Neutrophil (primary cell): ENCODE results near the gene PTPRJ.

Source experiments
- H3K27ac ChIP-seq: fragments of 200-600 bp; sonication (generic); 2 replicates; pipeline ENCODE4 v1.5.1; 2016; ENCODE audit warnings: mild to moderate bottlenecking, moderate library complexity
- H3K27me3 ChIP-seq: fragments of 200-600 bp; sonication (generic); 2 replicates; pipeline ENCODE4 v1.6.0; 2016; ENCODE audit warnings: mild to moderate bottlenecking
- H3K36me3 ChIP-seq: fragments of 200-600 bp; sonication (generic); 2 replicates; pipeline ENCODE4 v1.5.1; 2017
- H3K4me1 ChIP-seq, 2 experiments: fragments of 200-600 bp in 1 of 2; sonication (generic) in 1 of 2; 1 replicate in 1 of 2; 2 replicates in 1 of 2; pipeline versions ENCODE4 v1.5.1 to v1.6.1; 2013 to 2016; ENCODE audit warnings: low read depth in 1 of 2, low read length in 1 of 2, mild to moderate bottlenecking in 1 of 2, moderate library complexity in 1 of 2; ENCODE audit not compliant: control insufficient read depth in 1 of 2, insufficient read depth in 1 of 2
- H3K4me3 ChIP-seq, 2 experiments: fragments of 200-600 bp in 1 of 2; sonication (generic) in 1 of 2; 1 replicate in 1 of 2; 2 replicates in 1 of 2; pipeline ENCODE4 v1.5.1; 2013 to 2016; ENCODE audit warnings: low read depth in 1 of 2, low read length in 1 of 2, mild to moderate bottlenecking in 1 of 2, moderate library complexity in 1 of 2
- H3K9me3 ChIP-seq: fragments of 200-600 bp; sonication (generic); 2 replicates; pipeline ENCODE4 v1.5.1; 2016
- TF ChIP-seq, protein P1 (sequence below): fragments of 200-600 bp; sonication (generic); IDR thresholded peaks from 2 replicates; pipeline ENCODE4 v1.5.1; 2016; ENCODE audit warnings: antibody characterized with exemption

Gene PTPRJ

DNA sequence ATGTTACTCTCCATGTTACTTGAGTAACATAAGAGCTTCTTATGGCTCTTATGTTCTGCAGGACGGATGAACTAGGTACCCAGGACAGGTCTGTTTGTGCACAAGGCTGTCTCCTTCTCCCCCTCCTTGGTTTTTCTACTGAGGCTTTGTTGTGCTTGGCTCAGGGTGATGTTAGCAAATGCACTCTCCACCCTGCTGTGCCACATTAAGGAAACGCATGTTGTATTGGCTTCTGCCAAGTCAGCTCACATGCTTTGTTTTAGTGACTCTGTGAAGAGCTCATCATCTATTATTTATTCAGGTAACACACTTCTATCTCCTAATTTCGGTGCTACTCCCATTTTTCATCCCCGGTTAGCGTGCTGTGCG lies 108.3 kb downstream of the PTPRJ start:
- Histone ChIP-seq H3K9me3 (no peaks in the 10 kb centered on the region), H3K27ac (peak overlapping the region; percentile 75), H3K4me3 (no peak overlapping the region), H3K36me3 (peaks cover 7% of the 10 kb centered on the region), H3K4me1 (peaks cover 47 to 63% of the 10 kb centered on the region in 2 experiments), H3K27me3 (no peaks in the 10 kb centered on the region)
- TF ChIP-seq, protein P1, sequence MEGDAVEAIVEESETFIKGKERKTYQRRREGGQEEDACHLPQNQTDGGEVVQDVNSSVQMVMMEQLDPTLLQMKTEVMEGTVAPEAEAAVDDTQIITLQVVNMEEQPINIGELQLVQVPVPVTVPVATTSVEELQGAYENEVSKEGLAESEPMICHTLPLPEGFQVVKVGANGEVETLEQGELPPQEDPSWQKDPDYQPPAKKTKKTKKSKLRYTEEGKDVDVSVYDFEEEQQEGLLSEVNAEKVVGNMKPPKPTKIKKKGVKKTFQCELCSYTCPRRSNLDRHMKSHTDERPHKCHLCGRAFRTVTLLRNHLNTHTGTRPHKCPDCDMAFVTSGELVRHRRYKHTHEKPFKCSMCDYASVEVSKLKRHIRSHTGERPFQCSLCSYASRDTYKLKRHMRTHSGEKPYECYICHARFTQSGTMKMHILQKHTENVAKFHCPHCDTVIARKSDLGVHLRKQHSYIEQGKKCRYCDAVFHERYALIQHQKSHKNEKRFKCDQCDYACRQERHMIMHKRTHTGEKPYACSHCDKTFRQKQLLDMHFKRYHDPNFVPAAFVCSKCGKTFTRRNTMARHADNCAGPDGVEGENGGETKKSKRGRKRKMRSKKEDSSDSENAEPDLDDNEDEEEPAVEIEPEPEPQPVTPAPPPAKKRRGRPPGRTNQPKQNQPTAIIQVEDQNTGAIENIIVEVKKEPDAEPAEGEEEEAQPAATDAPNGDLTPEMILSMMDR = no peak

DNA sequence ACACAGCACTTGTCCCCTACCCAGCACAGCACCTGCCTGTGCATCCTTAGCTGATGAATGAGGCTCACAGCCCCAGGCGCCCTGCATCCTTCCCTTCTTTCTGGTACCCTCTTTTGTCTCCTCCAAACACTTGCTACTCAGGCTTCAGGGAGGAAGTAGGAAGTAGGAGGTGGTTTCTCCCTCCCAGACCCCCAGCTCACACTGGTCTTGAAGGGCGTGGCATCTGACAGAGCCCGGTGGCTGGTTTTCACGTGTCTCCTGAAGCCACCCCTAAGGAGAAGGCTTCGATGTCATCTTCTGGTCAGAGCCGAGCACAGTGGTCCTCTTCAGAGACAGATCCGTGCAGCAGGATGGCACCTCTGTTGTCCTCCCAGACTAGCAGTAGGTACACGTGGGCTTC lies 109.8 kb downstream of the PTPRJ start:
- no peaks in the 10 kb centered on the region for H3K27me3 ChIP-seq
- H3K36me3 ChIP-seq = peaks cover 7% of the 10 kb centered on the region
- H3K4me3 ChIP-seq = no peak overlapping the region
- peaks cover 39 to 65% of the 10 kb centered on the region in 2 experiments for H3K4me1 ChIP-seq
- no peaks in the 10 kb centered on the region for H3K9me3 ChIP-seq
- TF ChIP-seq, protein P1 = no peak
- peak overlapping the region; percentile 51 for H3K27ac ChIP-seq

DNA sequence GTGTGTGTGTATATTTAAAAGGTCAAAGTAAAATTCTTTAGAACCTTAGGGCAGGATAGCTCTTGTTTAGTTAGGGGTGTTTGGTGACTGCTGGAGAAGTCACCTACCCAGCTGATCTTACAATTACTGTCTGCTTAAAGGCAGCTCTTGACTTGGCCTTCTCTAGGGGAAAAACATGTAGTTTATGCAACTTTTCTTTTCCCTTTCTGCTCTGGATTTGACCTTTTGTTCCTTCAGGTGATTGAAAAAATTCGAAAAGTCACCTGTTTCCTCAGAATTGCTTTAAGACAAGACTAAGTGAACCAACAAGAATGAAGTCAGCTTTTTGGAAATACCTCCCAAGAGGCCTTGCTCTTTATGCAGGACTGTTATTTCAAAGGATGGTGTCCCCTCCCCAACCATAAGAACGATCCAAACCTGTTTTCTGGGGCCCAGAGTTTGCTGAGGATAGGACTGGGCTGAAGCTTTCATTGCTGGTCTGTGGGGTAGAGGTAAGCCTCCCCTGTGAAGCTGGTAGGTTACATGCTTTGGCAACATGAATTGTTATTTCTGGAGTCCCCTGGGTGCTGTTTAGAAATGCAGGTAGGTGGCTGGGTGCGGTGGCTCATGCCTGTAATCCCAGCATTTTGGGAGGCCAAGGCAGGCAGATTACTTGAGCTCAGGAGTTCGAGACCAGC lies 111.2 kb downstream of the PTPRJ start:
- peaks cover 7% of the 10 kb centered on the region for H3K36me3 ChIP-seq
- peaks cover 49 to 73% of the 10 kb centered on the region in 2 experiments for H3K4me1 ChIP-seq
- no peak overlapping the region for H3K4me3 ChIP-seq
- H3K9me3 ChIP-seq = no peaks in the 10 kb centered on the region
- peak overlapping the region; percentile 51 for H3K27ac ChIP-seq
- H3K27me3 ChIP-seq = no peaks in the 10 kb centered on the region
- TF ChIP-seq, protein P1 = no peak

DNA sequence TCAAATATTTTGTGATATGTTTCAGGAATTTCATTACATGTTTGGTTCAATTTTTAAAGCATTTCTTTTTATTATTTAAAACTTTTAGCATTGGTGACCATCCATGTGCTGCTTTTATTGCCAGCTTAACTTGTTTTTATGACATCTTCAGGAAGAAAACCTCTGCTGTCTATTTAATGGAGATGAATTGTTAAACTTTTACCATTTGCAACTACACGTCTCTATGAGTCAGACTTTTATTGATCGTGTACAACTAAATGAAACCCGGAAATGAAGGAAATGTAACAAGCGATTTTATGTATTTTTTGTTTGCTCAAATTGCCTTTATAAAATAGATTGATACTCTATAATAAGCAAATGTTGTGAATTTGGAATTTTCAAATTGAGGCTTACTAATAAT lies 113.0 kb downstream of the PTPRJ start:
- Histone ChIP-seq H3K36me3 (peaks cover 7% of the 10 kb centered on the region), H3K4me1 (peaks cover 49 to 62% of the 10 kb centered on the region in 2 experiments), H3K27ac (peak overlapping the region; percentile 6), H3K4me3 (no peak overlapping the region), H3K27me3 (no peaks in the 10 kb centered on the region), H3K9me3 (no peaks in the 10 kb centered on the region)
- TF ChIP-seq, protein P1 = no peak

DNA sequence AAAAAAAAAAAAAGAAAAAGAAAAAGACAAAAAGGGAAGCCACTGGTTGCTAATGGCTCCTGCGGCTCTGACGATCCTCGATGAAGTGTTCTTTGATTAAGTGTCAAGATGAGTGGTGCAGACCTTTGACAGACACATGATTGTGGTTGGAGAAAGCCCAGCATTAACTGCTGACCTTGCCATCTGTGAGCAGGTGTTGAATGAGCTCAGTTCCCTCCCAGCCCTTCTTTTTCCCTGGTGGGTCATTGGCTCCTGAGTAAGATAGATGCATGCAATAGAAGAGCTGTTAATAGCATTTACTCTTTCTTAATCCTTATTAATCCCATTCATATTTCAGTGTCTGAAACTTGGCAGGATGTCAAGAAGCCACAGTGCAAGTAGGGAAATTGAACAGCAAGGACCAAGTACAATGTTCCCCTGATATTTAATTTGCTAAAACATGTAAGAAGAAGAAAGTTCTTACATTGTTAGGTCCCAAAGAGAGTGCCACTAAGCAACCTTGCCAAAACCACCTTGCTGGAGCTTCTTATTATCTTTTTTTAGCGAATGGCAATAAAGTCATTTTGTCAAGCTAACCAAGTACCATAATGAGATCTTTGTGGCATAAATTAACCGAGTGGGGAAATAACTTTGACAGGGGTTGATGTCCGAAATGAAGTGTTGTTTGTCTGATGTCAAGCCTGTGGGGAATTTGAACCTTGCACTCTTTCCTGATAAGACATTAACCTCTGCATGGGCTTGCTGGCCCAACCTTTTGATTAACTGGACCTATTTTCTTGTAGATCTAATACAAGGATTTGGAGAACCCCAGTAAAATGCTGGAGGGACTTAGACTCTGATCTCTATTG lies 113.7 kb downstream of the PTPRJ start:
- Histone ChIP-seq H3K4me3 (no peak overlapping the region), H3K4me1 (peaks cover 42 to 55% of the 10 kb centered on the region in 2 experiments), H3K36me3 (peaks cover 7% of the 10 kb centered on the region), H3K27ac (peak overlapping the region; percentile 21), H3K9me3 (no peaks in the 10 kb centered on the region), H3K27me3 (no peaks in the 10 kb centered on the region)
- TF ChIP-seq, protein P1 = no peak
